Retina (tissue), 1 donor: ENCODE results near the gene GBP5.
"Not testable (repeated sequence)": the region's sequence is repeated elsewhere in the genome, so short reads cannot be mapped to it uniquely, and the experiment has no call there.

ENCODE experiments used
- DNase-seq: peaks from one replicate; pipeline ENCODE4 v3.0.0-alpha.2; 2016

Gene GBP5, protein sequence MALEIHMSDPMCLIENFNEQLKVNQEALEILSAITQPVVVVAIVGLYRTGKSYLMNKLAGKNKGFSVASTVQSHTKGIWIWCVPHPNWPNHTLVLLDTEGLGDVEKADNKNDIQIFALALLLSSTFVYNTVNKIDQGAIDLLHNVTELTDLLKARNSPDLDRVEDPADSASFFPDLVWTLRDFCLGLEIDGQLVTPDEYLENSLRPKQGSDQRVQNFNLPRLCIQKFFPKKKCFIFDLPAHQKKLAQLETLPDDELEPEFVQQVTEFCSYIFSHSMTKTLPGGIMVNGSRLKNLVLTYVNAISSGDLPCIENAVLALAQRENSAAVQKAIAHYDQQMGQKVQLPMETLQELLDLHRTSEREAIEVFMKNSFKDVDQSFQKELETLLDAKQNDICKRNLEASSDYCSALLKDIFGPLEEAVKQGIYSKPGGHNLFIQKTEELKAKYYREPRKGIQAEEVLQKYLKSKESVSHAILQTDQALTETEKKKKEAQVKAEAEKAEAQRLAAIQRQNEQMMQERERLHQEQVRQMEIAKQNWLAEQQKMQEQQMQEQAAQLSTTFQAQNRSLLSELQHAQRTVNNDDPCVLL

GRCh38 chr1:89272269-89273041, at the start of gene GBP5:
Gene GBP5, minus strand, starts transcription at chr1:89272860. Its CDS starts 3,305 bp downstream, at chr1:89269555.
- not testable (repeated sequence) for DNase-seq

GRCh38 chr1:89322402-89322801, 49.7 kb upstream of the GBP5 start:
- no peak for DNase-seq

- no peak for DNase-seq
These were observed 39.9 kb upstream of the GBP5 start for GRCh38 chr1:89312572-89312971.

GRCh38 chr1:89311757-89312156, 39.1 kb upstream of the GBP5 start:
- no peak for DNase-seq

DNA sequence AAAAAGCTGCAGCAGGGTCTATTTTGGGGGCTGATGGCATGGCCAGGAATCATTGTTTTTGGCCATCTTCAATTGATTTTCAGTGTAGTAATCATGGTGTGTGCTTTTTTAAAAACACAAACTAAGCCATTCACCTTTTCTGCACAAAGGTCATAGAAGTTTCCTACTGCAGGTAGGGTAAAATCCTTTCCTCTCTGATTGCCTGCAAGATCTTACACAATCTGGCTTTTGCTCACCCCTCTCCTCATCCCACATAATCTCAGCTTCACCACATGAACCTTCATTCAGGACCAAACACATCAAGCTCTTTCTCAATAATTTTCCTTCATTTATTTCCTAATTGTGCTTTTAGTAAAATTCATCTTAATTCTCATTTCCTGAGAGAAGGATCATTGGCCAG, 38.3 kb upstream of the GBP5 start:
- no peak for DNase-seq

GRCh38 chr1:89310505-89310904, 37.8 kb upstream of the GBP5 start:
- no peak for DNase-seq

GRCh38 chr1:89309828-89310227, 37.2 kb upstream of the GBP5 start:
- no peak for DNase-seq

- DNase-seq: no peak
These were observed 33.6 kb upstream of the GBP5 start for GRCh38 chr1:89306273-89306672.

DNA sequence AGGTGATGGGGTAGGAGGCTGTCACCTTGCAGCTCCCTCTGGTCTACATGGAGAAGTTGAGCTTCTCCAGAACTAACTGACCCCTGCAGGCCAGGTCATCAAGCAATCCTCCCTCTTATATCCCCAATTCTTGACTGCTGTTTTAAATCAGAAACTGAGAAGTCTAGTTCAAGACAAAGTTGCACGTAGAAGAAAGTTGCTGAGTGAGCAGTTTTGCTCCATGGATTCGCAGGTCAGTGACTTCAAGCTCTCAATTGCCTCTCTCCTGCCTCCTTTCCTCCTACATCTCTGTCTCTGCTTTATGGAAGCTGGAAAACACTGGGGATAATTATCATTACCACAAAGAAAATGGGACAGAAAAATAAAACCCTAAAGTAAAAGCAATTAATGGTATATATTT, 32.8 kb upstream of the GBP5 start:
- no peak for DNase-seq

DNA sequence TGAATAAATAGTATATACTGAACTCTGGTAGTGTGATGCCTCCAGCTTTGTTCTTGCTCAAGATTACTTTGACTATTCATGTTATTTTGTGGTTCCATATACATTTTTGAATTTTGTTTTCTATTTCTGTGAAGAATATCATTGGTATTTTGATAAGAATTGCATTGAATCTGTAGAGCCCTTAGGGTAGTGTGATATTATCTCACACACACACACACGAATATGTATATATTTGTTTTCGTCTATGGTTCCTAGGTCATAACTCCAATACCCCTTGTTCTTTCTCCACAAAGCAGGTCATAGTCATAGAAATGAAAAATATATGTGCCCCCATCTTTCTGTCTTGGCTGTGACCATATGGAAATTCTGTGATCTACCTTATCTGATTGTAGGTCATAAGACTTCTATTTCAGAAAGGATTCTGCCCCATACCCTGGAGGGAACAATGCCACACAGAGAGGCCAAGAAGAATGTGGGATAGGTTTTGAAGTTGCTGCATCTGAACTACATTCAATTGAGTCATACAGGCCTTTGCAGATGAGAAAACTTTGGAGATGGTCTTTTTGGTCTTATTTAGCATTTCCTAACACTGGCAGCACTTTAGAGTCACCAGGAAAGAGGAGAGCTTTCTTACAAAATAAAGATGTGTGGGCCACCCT, 32.0 kb upstream of the GBP5 start:
- DNase-seq: no peak

GRCh38 chr1:89302697-89303332, 30.2 kb upstream of the GBP5 start:
- no peak for DNase-seq

GRCh38 chr1:89299739-89300463, 27.2 kb upstream of the GBP5 start:
- DNase-seq: not testable (repeated sequence)

DNA sequence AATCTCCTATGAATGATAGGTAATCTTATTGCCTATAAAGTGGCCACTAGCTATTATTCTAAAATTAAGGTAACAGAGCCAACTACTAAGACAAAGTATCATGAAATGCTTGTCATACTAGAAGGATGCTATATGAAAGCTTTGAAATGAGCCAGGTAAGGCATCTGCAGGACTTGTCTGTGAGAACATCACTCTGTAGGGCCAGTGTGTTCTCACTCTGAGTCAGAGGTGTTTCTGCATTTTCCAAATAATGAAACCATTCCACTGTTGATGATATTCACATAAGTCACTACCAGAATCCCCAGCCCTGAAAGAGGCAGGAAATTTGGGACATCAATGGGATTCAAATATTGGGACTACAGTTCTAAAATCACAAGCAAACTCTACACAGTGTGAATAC, 25.8 kb upstream of the GBP5 start:
- no peak for DNase-seq

GRCh38 chr1:89295187-89295586, 22.5 kb upstream of the GBP5 start:
- no peak for DNase-seq

DNA sequence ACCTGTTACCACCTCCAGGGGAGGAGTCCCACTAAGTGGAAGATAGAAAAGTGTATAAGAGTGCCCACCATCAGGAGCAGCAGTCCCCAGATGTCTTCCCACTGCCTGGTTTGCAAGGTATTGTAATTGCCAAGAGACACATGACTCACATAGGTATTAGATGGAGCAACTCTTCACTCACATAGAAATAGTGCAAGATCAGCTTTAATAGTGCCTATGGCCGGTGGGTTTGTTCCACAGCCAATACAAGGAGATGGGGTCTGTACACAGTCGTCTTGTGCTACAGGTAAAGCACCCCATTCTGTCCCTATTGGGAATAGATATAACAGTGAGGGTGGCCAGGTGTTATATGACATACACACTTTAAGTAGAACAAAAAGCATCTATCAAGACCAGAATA, 18.6 kb upstream of the GBP5 start:
- DNase-seq: no peak

GRCh38 chr1:89288051-89288340, 15.3 kb upstream of the GBP5 start:
- no peak for DNase-seq

DNA sequence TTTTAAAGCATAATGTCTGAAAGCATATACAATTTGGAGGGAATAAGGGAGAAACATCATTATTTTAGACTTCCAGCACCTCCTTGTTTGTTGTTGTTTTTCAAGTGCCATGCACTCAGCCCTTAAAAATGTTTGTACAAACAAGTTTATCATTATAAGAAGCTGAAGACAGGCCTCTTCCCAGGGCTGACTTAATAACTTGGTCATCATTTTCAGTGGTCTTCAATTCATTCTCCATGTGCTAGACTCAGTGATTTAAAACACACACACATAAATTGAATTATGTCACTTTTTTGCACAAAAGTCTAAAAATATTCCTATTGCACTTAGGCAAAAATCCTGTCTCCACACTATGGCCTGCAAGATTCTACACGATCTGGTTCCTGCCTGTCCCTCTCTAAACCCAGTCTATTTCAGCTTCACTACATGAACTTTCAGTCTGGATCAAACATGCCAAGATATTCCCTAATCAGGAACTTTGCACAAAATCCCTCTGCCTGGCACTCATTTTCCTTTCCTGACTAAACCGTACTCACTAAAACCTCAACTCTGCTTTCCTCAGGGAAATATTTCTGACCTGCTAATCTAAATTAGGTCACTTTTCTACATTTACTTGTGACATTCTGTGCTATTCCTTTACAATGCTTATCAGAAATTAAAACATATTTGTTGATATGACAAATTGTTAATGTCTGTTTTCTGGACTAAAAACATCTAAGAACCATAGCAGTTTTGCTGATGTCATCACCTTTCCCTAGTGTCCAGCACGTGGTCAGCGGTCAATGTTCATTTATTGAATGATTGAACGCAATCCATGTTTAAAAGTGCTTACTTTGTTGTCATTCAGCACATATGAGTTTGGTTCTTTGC, 14.8 kb upstream of the GBP5 start:
- no peak for DNase-seq

DNA sequence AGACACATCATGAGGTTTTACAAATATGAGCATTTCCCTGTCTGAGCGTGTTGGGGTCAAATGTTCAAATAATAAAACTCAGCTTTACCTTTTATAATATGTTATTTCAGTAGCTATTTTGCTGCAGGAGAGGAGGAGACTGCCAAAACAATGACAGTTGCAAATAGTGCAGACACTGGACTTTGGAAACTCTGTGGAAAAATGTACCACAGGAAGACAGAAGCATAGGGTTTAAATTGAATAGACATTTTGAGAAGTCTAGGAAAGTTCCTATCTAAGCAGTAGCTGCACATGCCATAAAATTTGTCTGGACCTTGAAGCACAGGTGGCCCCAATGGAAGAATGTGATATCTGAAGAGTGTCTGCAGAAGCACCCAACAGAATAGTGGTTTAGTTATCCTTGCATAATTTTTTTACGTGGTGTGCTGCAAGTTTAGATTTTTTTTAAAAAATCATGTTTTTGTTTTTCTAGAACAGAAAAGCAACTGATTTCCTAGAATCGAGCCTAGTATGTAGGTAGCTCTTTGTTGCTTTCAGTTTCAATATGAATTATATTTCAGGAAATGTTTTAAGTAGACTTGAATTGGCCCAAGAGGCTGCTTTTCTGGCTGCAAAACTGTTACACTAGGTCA, 14.0 kb upstream of the GBP5 start:
- no peak for DNase-seq

DNA sequence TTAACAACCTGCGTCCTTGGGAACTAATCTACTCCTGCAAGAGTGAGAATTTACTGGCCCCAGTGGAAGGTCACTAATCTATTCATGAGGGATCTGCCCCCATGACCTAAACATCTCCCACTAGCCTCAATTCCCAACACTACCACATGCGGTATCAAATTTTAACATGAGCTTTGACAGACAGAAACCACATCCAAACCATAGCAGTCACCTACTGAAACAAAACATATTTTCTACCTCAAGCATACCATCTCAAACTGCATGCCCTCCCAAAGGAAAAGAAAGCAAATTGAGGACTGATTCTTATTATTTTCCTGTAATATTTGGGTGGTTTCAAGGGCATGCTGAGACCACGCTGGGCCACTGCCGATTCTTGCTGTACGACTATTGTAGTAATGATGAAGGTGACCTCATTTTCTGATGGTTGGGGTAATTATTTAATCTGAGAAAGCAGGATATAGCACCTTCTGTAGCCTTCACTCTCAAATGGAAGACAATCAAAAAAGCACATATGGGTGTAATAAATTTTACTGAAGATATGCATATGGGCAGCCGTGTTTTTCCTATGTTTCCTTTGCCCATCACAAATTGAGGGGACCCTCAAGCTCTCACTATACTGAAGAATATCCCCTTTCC, 13.2 kb upstream of the GBP5 start:
- DNase-seq: no peak

GRCh38 chr1:89284078-89284763, 11.6 kb upstream of the GBP5 start:
- not testable (repeated sequence) for DNase-seq
